Keratinocyte (primary cell): ENCODE results near the gene CCL28. TPM values are rescaled to one million over a fixed set of nuclear protein-coding genes. Genes with fewer than 3 reads are reported as not detected.
"Not testable (repeated sequence)": the region's sequence is repeated elsewhere in the genome, so short reads cannot be mapped to it uniquely, and the experiment has no call there.

Experiments used
- DNase-seq: peaks from one replicate; pipeline ENCODE4 v3.0.0-alpha.2; 2011; ENCODE audit warnings: low read depth, missing footprints, low spot score
- FAIRE-seq: peaks from 2 replicates; lab custom pipeline; 2011; peaks lifted over from hg19 to GRCh38; lab: Jason Lieb, UNC
- H2AFZ ChIP-seq: 2 replicates; pipeline ENCODE4 v1.6.0; 2012; ENCODE audit warnings: low read length, control low read depth, inconsistent platforms; ENCODE audit not compliant: control insufficient read depth
- H3K27ac ChIP-seq: 2 replicates; pipeline ENCODE4 v1.5.1; 2011; ENCODE audit warnings: low read length; ENCODE audit not compliant: control insufficient read depth, insufficient read depth
- H3K27me3 ChIP-seq: 3 replicates; pipeline ENCODE4 v1.6.0; 2011; ENCODE audit warnings: low read length; ENCODE audit not compliant: control insufficient read depth, insufficient read depth; ENCODE audit errors: extremely low read depth
- H3K36me3 ChIP-seq, 2 experiments: 2 replicates in 1 of 2; 3 replicates in 1 of 2; pipeline ENCODE4 v1.5.1; 2011; ENCODE audit warnings: low read length in 2 of 2, mild to moderate bottlenecking in 1 of 2; ENCODE audit not compliant: control insufficient read depth in 2 of 2, insufficient read depth in 2 of 2; ENCODE audit errors: extremely low read depth in 1 of 2
- H3K4me1 ChIP-seq: 3 replicates; pipeline ENCODE4 v1.5.1; 2011; ENCODE audit warnings: low read length; ENCODE audit not compliant: control insufficient read depth, insufficient read depth; ENCODE audit errors: extremely low read depth
- H3K4me2 ChIP-seq: 3 replicates; pipeline ENCODE4 v1.6.0; 2011; ENCODE audit warnings: low read depth, low read length; ENCODE audit not compliant: control insufficient read depth, insufficient read depth; ENCODE audit errors: extremely low read depth
- H3K4me3 ChIP-seq, 3 experiments: fragments of 200-600 bp in 1 of 3; sonication (generic) in 1 of 3; 2 replicates in 2 of 3; 3 replicates in 1 of 3; pipeline ENCODE4 v1.5.1; 2011 to 2016; ENCODE audit warnings: low read length in 3 of 3, mild to moderate bottlenecking in 3 of 3, control low read depth in 2 of 3, inconsistent platforms in 1 of 3, low read depth in 1 of 3, mixed read lengths in 1 of 3, mixed run types in 1 of 3, moderate library complexity in 1 of 3; ENCODE audit not compliant: control insufficient read depth in 2 of 3, insufficient read depth in 2 of 3; ENCODE audit errors: extremely low read depth in 1 of 3
- H3K79me2 ChIP-seq: 2 replicates; pipeline ENCODE4 v1.6.0; 2012; ENCODE audit warnings: low read length; ENCODE audit not compliant: control insufficient read depth, insufficient read depth
- H3K9ac ChIP-seq: 3 replicates; pipeline ENCODE4 v1.6.0; 2011; ENCODE audit warnings: low read length; ENCODE audit not compliant: control insufficient read depth, insufficient read depth; ENCODE audit errors: extremely low read depth
- H3K9me1 ChIP-seq: 3 replicates; pipeline ENCODE4 v1.6.0; 2011; ENCODE audit warnings: low read length; ENCODE audit not compliant: control insufficient read depth, insufficient read depth; ENCODE audit errors: extremely low read depth
- H3K9me3 ChIP-seq: 2 replicates; pipeline ENCODE4 v1.5.1; 2012; ENCODE audit warnings: low read depth, low read length; ENCODE audit not compliant: control insufficient read depth
- H4K20me1 ChIP-seq: 3 replicates; pipeline ENCODE4 v1.6.0; 2011; ENCODE audit warnings: low read length; ENCODE audit not compliant: control insufficient read depth, insufficient read depth; ENCODE audit errors: extremely low read depth
- CTCF ChIP-seq, 3 experiments: IDR thresholded peaks in 1 of 3; conservative IDR thresholded peaks in 1 of 3; optimal IDR thresholded peaks in 1 of 3; 2 replicates in 2 of 3; 3 replicates in 1 of 3; pipeline versions ENCODE3 to v1.5.1; 2011; ENCODE audit warnings: low read length in 3 of 3, mild to moderate bottlenecking in 3 of 3, moderate library complexity in 2 of 3, control low read depth in 1 of 3, inconsistent platforms in 1 of 3; ENCODE audit not compliant: insufficient read depth in 2 of 3; ENCODE audit errors: extremely low read depth in 1 of 3
- EZH2 ChIP-seq: IDR thresholded peaks from one replicate; pipeline ENCODE4 v1.6.1; 2012; ENCODE audit warnings: inconsistent platforms, mild to moderate bottlenecking, low read length, moderate library complexity
- dilution Hi-C: fragments of 300-500 bp; cut with MboI; formaldehyde crosslinking; loops from one replicate; pipeline ENCODE4 v1.7.0; 2020; ENCODE audit warnings: low sequenced_read_pairs; ENCODE audit not compliant: extremely low pct_ligation_motif_present
- polyA plus RNA-seq, 5 experiments: library from polyadenylated mRNA; depleted of rRNA in 3 of 5; stranded (reverse) in 3 of 5; stranded (forward) in 1 of 5; unstranded in 1 of 5; fragments of >200 nt; gene quantifications; 1 replicate in 1 of 5; 2 replicates in 3 of 5; 3 replicates in 1 of 5; pipeline versions ENCODE4 v1.2.1 to v1.2.3, GENCODE V29; 2011 to 2012; ENCODE audit warnings: missing spikeins in 2 of 5, low read depth in 1 of 5, low replicate concordance in 1 of 5

CCL28 gene
- polyA plus RNA-seq, 1 donor (not counting 4 experiments of a cell fraction or from before 2014, with no cell fraction given): 1.9 TPM

DNA sequence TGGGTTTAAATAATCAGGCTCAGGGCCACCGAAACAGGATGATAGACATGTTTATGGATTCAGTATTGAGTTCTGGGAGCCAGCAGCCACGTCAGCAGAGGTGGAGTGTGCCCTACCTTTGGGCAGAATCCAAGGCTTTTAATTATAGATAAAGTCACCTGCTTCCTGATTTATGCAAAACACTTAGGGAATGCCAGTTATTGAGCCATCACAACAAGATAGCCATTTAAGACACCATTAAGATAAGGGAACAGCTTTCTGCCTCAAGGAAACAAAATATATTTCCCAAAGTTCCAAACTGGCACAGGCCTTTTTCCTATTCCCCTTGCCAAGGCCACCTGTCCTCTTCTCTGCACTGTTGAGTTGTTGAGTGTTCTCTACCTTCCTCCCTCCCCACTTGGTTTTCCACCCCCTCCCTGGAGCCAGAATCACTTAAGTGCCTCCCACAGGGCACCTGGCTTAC, 2.4 kb downstream of the CCL28 start:
- Histone ChIP-seq H3K9me1 (no peaks in the 10 kb centered on the region), H3K36me3 (no peaks in the 10 kb centered on the region), H3K79me2 (no peaks in the 10 kb centered on the region), H3K27me3 (no peaks in the 10 kb centered on the region), H3K9ac (no peak overlapping the region), H3K4me2 (no peak overlapping the region), H2AFZ (no peak overlapping the region), H4K20me1 (no peaks in the 10 kb centered on the region), H3K4me3 (no peak overlapping the region), H3K9me3 (no peaks in the 10 kb centered on the region), H3K4me1 (no peaks in the 10 kb centered on the region), H3K27ac (no peak overlapping the region)
- dilution Hi-C loops: no loop called here
- no peak for TF ChIP-seq EZH2
- no peak for TF ChIP-seq CTCF (optimal IDR thresholded peaks at IDR 0.05 in 1 of 3, IDR thresholded peaks at IDR 0.05 in 1 of 3, conservative IDR thresholded peaks at IDR 0.05 in 1 of 3; ENCODE audit: extremely low read depth in 1 of 3, insufficient read depth in 2 of 3, low read length in 3 of 3)
- DNase-seq: no peak
- FAIRE-seq: no peak

- H3K27ac ChIP-seq, H3K9me1 ChIP-seq, H3K9me3 ChIP-seq, H4K20me1 ChIP-seq, H3K79me2 ChIP-seq, DNase-seq, H3K36me3 ChIP-seq, FAIRE-seq, H3K4me3 ChIP-seq, dilution Hi-C loops, H2AFZ ChIP-seq, H3K9ac ChIP-seq, H3K27me3 ChIP-seq, H3K4me1 ChIP-seq, H3K4me2 ChIP-seq: not testable (repeated sequence)
Measured at GRCh38 chr5:43402524-43403066, 9.6 kb downstream of the CCL28 start.

GRCh38 chr5:43401827-43402226, 10.4 kb downstream of the CCL28 start:
- no peak overlapping the region for H3K4me2 ChIP-seq
- H3K27ac ChIP-seq: no peak overlapping the region

More at GRCh38 chr5:43401827-43402226, 10.4 kb downstream of the CCL28 start:
- TF ChIP-seq EZH2 (no peak), CTCF (optimal IDR thresholded peaks at IDR 0.05 in 1 of 3, IDR thresholded peaks at IDR 0.05 in 1 of 3, conservative IDR thresholded peaks at IDR 0.05 in 1 of 3; ENCODE audit: extremely low read depth in 1 of 3, insufficient read depth in 2 of 3, low read length in 3 of 3) (peak; percentile 16 to 43 (median 41))
- Histone ChIP-seq H3K9ac (no peak overlapping the region), H3K9me3 (no peaks in the 10 kb centered on the region), H2AFZ (no peak overlapping the region), H3K36me3 (no peaks in the 10 kb centered on the region), H3K79me2 (no peaks in the 10 kb centered on the region), H4K20me1 (no peaks in the 10 kb centered on the region), H3K9me1 (no peaks in the 10 kb centered on the region), H3K27me3 (no peaks in the 10 kb centered on the region), H3K4me1 (peaks cover 5% of the 10 kb centered on the region), H3K4me3 (no peak overlapping the region)
- DNase-seq (no peak), FAIRE-seq (no peak)
- dilution Hi-C loops: no loop called here
